GM12878 (cell line): ENCODE measurements around the gene LAIR1. TPM values are rescaled to one million over a fixed set of nuclear protein-coding genes. Genes with fewer than 3 reads are reported as not detected.

Experiments
- ATAC-seq: fragments of 200-7000 bp; cut with Tn5 transposase; 3 replicates; pipeline ENCODE4 v1.9.1; 2020; ENCODE audit warnings: mild to moderate bottlenecking, moderate library complexity
- BruUV-seq: library from RNA; stranded (reverse); fragments of 400-500 nt; replicated peaks from 2 replicates; lab custom pipeline; 2021; lab: Mats Ljungman, UMichigan
- CTCF ChIA-PET: fragments of 300-600 bp; sonication (Branson Sonifier 250); formaldehyde crosslinking; extraction: SDS; loops from one replicate; lab custom pipeline; 2021; ENCODE audit warnings: inconsistent platforms; lab: Yijun Ruan, JAX
- POLR2A ChIA-PET: fragments of 350-600 bp; formaldehyde crosslinking; extraction: SDS; loops from one replicate; lab custom pipeline; 2021; ENCODE audit warnings: inconsistent platforms; lab: Charles Lee
- RAD21 ChIA-PET: fragments of 300-600 bp; sonication (Branson Sonifier 250); formaldehyde crosslinking; loops from one replicate; lab custom pipeline; 2023; ENCODE audit warnings: antibody characterized with exemption; ENCODE audit not compliant: unreplicated experiment; lab: Charles Lee
- SMC1A ChIA-PET: fragments of 300-600 bp; sonication (Branson Sonifier 250); formaldehyde crosslinking; loops from one replicate; lab custom pipeline; 2023; ENCODE audit not compliant: unreplicated experiment, uncharacterized antibody; lab: Charles Lee
- DNase-seq: peaks from one replicate; pipeline ENCODE4 v3.0.0-alpha.2; 2011; ENCODE audit warnings: low read depth, low spot score
- FAIRE-seq: peaks from 3 replicates; lab custom pipeline; 2011; peaks lifted over from hg19 to GRCh38; lab: Jason Lieb, UNC
- H2AFZ ChIP-seq: 2 replicates; pipeline ENCODE4 v1.6.0; 2011; ENCODE audit warnings: low read depth, low read length, control low read depth; ENCODE audit not compliant: control insufficient read depth
- H3K27ac ChIP-seq: 2 replicates; pipeline ENCODE4 v1.5.1; 2011; ENCODE audit warnings: control low read depth; ENCODE audit not compliant: control insufficient read depth, insufficient read depth
- H3K27me3 ChIP-seq, 2 experiments: replicated peaks in 1 of 2; 2 replicates each; pipeline versions ENCODE4 v1.6.0 to v1.6.1; 2011; ENCODE audit warnings: low read length in 1 of 2; ENCODE audit not compliant: control insufficient read depth in 2 of 2, insufficient read depth in 2 of 2
- H3K36me3 ChIP-seq, 2 experiments: 2 replicates each; pipeline ENCODE4 v1.5.1; 2011; ENCODE audit warnings: low read length in 1 of 2; ENCODE audit not compliant: control insufficient read depth in 2 of 2, insufficient read depth in 2 of 2
- H3K4me1 ChIP-seq: 2 replicates; pipeline ENCODE4 v1.6.1; 2011; ENCODE audit warnings: mild to moderate bottlenecking, low read length, moderate library complexity, mixed read lengths; ENCODE audit not compliant: control insufficient read depth, insufficient read depth
- H3K4me2 ChIP-seq: 2 replicates; pipeline ENCODE4 v1.6.0; 2011; ENCODE audit warnings: control low read depth; ENCODE audit not compliant: control insufficient read depth, insufficient read depth
- H3K4me3 ChIP-seq: fragments of 200-600 bp; sonication (generic); 2 replicates; pipeline ENCODE4 v1.5.1; 2016
- H3K79me2 ChIP-seq: 2 replicates; pipeline ENCODE4 v1.6.0; 2011; ENCODE audit warnings: low read length; ENCODE audit not compliant: control insufficient read depth, insufficient read depth
- H3K9ac ChIP-seq: 2 replicates; pipeline ENCODE4 v1.8.0; 2011; ENCODE audit warnings: low read length, control low read depth, mixed read lengths; ENCODE audit not compliant: control insufficient read depth, insufficient read depth
- H3K9me3 ChIP-seq: replicated peaks from 3 replicates; pipeline ENCODE4 v1.5.1; 2011; ENCODE audit warnings: mild to moderate bottlenecking, low read length; ENCODE audit not compliant: control insufficient read depth, insufficient read depth
- H4K20me1 ChIP-seq: 2 replicates; pipeline ENCODE4 v1.6.0; 2011; ENCODE audit not compliant: control insufficient read depth, insufficient read depth
- BACH1 ChIP-seq: fragments of 450-650 bp; IDR thresholded peaks from 2 replicates; pipeline ENCODE4 v1.6.1; 2017; ENCODE audit warnings: mild to moderate bottlenecking, borderline replicate concordance
- EZH2 ChIP-seq: IDR thresholded peaks from 2 replicates; pipeline ENCODE4 v1.6.1; 2012; ENCODE audit warnings: low read depth, mild to moderate bottlenecking, control low read depth, inconsistent platforms, low read length, borderline replicate concordance; ENCODE audit not compliant: control insufficient read depth
- FOXK2 ChIP-seq: fragments of 450-650 bp; IDR thresholded peaks from 2 replicates; pipeline ENCODE4 v1.6.1; 2017; ENCODE audit warnings: mild to moderate bottlenecking, moderate library complexity
- GATAD2B ChIP-seq: fragments of 450-650 bp; conservative IDR thresholded peaks from 2 replicates; pipeline ENCODE4 v1.6.1; 2017; ENCODE audit warnings: low read depth, mild to moderate bottlenecking, moderate library complexity
- HDGF ChIP-seq: fragments of 450-650 bp; IDR thresholded peaks from 2 replicates; pipeline ENCODE4 v1.6.1; 2016; ENCODE audit warnings: antibody characterized with exemption
- MEF2A ChIP-seq: IDR thresholded peaks from 2 replicates; pipeline ENCODE4 v1.6.1; 2011; ENCODE audit warnings: low read depth, mild to moderate bottlenecking, low read length, moderate library complexity; ENCODE audit not compliant: insufficient read depth
- MYB ChIP-seq: fragments of 150-350 bp; IDR thresholded peaks from 2 replicates; pipeline ENCODE4 v1.6.1; 2014; ENCODE audit warnings: mild to moderate bottlenecking, low read depth, low read length, borderline replicate concordance
- POLR2AphosphoS5 ChIP-seq: IDR thresholded peaks from 2 replicates; pipeline ENCODE4 v1.6.1; 2011; ENCODE audit warnings: mild to moderate bottlenecking, low read length, inconsistent platforms
- RAD21 ChIP-seq: IDR thresholded peaks from 2 replicates; pipeline ENCODE4 v1.6.1; 2011; ENCODE audit warnings: mild to moderate bottlenecking, low read depth, low read length, moderate library complexity; ENCODE audit not compliant: insufficient read depth
- SIX5 ChIP-seq: IDR thresholded peaks from 2 replicates; pipeline ENCODE4 v1.6.1; 2011; ENCODE audit warnings: mild to moderate bottlenecking, low read depth, low read length, moderate library complexity; ENCODE audit not compliant: severe bottlenecking
- SUPT20H ChIP-seq: IDR thresholded peaks from 2 replicates; pipeline ENCODE4 v1.6.1; 2011; ENCODE audit warnings: low read depth, mild to moderate bottlenecking, low read length, moderate library complexity, borderline replicate concordance; ENCODE audit not compliant: control insufficient read depth
- TAF1 ChIP-seq: IDR thresholded peaks from 2 replicates; pipeline ENCODE4 v1.6.1; 2011; ENCODE audit warnings: mild to moderate bottlenecking, low read depth, low read length, borderline replicate concordance
- WRNIP1 ChIP-seq: IDR thresholded peaks from 2 replicates; pipeline ENCODE4 v1.6.1; 2011; ENCODE audit warnings: low read depth, low read length, improper control_type of control experiment, borderline replicate concordance
- WGBS: methylation state at CpG from one replicate; pipeline ENCODE4 v1.1.6; 2016; ENCODE audit warnings: low lambda C conversion rate; ENCODE audit not compliant: insufficient replicate concordance, insufficient coverage; ENCODE audit errors: missing lambda C conversion rate; 5-methylcytosine and 5-hydroxymethylcytosine counted together
- in situ Hi-C: fragments of 300-500 bp; cut with MboI; formaldehyde crosslinking; loops from 9 replicates; pipeline ENCODE4 v1.14.3; 2018; ENCODE audit warnings: mixed read lengths
- intact Hi-C: fragments of 100-400 bp; cut with micrococcal nuclease; formaldehyde crosslinking; loops from one replicate; pipeline ENCODE4 v1.14.2; 2022; ENCODE audit not compliant: unreplicated experiment
- polyA plus RNA-seq, 11 experiments: library from polyadenylated mRNA; depleted of rRNA in 4 of 11; unstranded in 6 of 11; stranded (reverse) in 5 of 11; fragments of >200 nt; fragmentation: Nextera tagmentation in 4 of 11; fragmentation: Illumina TruSeq in 1 of 11; extraction: Ambion mirVana in 4 of 11; extraction: Trizol in 1 of 11; gene quantifications; 1 replicate in 1 of 11; 2 replicates in 10 of 11; pipeline versions ENCODE4 v1.2.1 to v1.2.3, GENCODE V29; 2011 to 2016; ENCODE audit warnings: inconsistent platforms in 2 of 11, missing spikeins in 2 of 11, low read depth in 1 of 11
- total RNA-seq, 4 experiments: library from RNA; depleted of rRNA in 3 of 4; stranded (reverse); fragments of >200 nt in 3 of 4; fragmentation: Illumina TruSeq in 1 of 4; extraction: Trizol in 1 of 4; gene quantifications; 2 replicates each; pipeline versions ENCODE4 v1.2.1 to v1.2.3, GENCODE V29; 2013 to 2021
- TF ChIP-seq, protein P1 (sequence below): fragments of 450-650 bp; IDR thresholded peaks from 2 replicates; pipeline ENCODE4 v1.6.1; 2017; ENCODE audit warnings: low read depth, mild to moderate bottlenecking, moderate library complexity
- TF ChIP-seq, protein P2 (sequence below): fragments of 450-650 bp; IDR thresholded peaks from 2 replicates; pipeline ENCODE4 v1.6.1; 2016; ENCODE audit warnings: mild to moderate bottlenecking, moderate library complexity, borderline replicate concordance
- TF ChIP-seq, protein P3 (sequence below): fragments of 450-650 bp; IDR thresholded peaks from 2 replicates; pipeline ENCODE4 v1.6.1; 2017; ENCODE audit warnings: mild to moderate bottlenecking, moderate library complexity

LAIR1 gene
- total and polyA plus RNA-seq, 10 of the 15 experiments (the other 5 are each of a cell fraction or from before 2014, with no cell fraction given), result 8.6 to 58.2 (median 35.3) TPM

DNA sequence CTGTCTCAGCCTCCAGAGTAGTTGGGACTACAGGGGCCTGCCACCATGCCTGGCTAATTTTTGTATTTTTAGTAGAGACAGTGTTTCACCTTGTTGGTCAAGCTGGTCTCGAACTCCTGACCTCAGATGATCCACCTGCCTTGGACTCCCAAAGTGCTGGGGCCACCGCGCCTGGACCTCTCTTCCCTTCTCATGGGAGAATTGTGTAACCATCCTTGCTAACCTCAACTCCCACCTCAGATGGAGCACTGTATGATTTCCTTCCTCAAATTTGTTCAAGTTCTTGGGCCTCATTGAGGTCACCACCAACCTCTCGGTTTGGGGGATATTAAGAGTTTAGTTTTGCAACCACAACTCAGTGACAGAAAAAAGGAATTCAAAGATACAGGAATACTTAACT is 62.5 kb downstream of the LAIR1 start:
- intact Hi-C loops (no loop called here), in situ Hi-C loops (no loop called here)
- Histone ChIP-seq H3K9ac (no peak overlapping the region), H3K27ac (no peak overlapping the region), H3K79me2 (no peaks in the 10 kb centered on the region), H2AFZ (no peak overlapping the region), H3K9me3 (no peaks in the 10 kb centered on the region), H4K20me1 (no peaks in the 10 kb centered on the region), H3K36me3 (no peaks in the 10 kb centered on the region), H3K4me2 (no peak overlapping the region), H3K4me1 (no peaks in the 10 kb centered on the region), H3K27me3 (peaks cover 0 to 2% of the 10 kb centered on the region in 2 experiments; a peak in 3 of 4 replicates), H3K4me3 (no peak overlapping the region)
- WGBS, result 0% methylated on average over 4 of the region's 4 CpGs
- RAD21 ChIA-PET, result no interaction called here
- FAIRE-seq, result no peak
- POLR2A ChIA-PET, result no interaction called here
- no peak for DNase-seq
- SMC1A ChIA-PET, result no interaction called here
- CTCF ChIA-PET, result no interaction called here
- BruUV-seq, result no TSS peak
- ATAC-seq, result no peak
- no peak for TF ChIP-seq MYB
- TF ChIP-seq, protein P1, sequence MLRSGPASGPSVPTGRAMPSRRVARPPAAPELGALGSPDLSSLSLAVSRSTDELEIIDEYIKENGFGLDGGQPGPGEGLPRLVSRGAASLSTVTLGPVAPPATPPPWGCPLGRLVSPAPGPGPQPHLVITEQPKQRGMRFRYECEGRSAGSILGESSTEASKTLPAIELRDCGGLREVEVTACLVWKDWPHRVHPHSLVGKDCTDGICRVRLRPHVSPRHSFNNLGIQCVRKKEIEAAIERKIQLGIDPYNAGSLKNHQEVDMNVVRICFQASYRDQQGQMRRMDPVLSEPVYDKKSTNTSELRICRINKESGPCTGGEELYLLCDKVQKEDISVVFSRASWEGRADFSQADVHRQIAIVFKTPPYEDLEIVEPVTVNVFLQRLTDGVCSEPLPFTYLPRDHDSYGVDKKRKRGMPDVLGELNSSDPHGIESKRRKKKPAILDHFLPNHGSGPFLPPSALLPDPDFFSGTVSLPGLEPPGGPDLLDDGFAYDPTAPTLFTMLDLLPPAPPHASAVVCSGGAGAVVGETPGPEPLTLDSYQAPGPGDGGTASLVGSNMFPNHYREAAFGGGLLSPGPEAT, result no peak
- TF ChIP-seq, protein P2, sequence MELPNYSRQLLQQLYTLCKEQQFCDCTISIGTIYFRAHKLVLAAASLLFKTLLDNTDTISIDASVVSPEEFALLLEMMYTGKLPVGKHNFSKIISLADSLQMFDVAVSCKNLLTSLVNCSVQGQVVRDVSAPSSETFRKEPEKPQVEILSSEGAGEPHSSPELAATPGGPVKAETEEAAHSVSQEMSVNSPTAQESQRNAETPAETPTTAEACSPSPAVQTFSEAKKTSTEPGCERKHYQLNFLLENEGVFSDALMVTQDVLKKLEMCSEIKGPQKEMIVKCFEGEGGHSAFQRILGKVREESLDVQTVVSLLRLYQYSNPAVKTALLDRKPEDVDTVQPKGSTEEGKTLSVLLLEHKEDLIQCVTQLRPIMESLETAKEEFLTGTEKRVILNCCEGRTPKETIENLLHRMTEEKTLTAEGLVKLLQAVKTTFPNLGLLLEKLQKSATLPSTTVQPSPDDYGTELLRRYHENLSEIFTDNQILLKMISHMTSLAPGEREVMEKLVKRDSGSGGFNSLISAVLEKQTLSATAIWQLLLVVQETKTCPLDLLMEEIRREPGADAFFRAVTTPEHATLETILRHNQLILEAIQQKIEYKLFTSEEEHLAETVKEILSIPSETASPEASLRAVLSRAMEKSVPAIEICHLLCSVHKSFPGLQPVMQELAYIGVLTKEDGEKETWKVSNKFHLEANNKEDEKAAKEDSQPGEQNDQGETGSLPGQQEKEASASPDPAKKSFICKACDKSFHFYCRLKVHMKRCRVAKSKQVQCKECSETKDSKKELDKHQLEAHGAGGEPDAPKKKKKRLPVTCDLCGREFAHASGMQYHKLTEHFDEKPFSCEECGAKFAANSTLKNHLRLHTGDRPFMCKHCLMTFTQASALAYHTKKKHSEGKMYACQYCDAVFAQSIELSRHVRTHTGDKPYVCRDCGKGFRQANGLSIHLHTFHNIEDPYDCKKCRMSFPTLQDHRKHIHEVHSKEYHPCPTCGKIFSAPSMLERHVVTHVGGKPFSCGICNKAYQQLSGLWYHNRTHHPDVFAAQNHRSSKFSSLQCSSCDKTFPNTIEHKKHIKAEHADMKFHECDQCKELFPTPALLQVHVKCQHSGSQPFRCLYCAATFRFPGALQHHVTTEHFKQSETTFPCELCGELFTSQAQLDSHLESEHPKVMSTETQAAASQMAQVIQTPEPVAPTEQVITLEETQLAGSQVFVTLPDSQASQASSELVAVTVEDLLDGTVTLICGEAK, result no peak
- no peak for TF ChIP-seq WRNIP1
- TF ChIP-seq TAF1, result no peak
- no peak for TF ChIP-seq BACH1
- TF ChIP-seq HDGF, result no peak
- TF ChIP-seq RAD21, result no peak
- TF ChIP-seq FOXK2, result no peak
- no peak for TF ChIP-seq MEF2A
- TF ChIP-seq EZH2, result no peak
- TF ChIP-seq, protein P3, sequence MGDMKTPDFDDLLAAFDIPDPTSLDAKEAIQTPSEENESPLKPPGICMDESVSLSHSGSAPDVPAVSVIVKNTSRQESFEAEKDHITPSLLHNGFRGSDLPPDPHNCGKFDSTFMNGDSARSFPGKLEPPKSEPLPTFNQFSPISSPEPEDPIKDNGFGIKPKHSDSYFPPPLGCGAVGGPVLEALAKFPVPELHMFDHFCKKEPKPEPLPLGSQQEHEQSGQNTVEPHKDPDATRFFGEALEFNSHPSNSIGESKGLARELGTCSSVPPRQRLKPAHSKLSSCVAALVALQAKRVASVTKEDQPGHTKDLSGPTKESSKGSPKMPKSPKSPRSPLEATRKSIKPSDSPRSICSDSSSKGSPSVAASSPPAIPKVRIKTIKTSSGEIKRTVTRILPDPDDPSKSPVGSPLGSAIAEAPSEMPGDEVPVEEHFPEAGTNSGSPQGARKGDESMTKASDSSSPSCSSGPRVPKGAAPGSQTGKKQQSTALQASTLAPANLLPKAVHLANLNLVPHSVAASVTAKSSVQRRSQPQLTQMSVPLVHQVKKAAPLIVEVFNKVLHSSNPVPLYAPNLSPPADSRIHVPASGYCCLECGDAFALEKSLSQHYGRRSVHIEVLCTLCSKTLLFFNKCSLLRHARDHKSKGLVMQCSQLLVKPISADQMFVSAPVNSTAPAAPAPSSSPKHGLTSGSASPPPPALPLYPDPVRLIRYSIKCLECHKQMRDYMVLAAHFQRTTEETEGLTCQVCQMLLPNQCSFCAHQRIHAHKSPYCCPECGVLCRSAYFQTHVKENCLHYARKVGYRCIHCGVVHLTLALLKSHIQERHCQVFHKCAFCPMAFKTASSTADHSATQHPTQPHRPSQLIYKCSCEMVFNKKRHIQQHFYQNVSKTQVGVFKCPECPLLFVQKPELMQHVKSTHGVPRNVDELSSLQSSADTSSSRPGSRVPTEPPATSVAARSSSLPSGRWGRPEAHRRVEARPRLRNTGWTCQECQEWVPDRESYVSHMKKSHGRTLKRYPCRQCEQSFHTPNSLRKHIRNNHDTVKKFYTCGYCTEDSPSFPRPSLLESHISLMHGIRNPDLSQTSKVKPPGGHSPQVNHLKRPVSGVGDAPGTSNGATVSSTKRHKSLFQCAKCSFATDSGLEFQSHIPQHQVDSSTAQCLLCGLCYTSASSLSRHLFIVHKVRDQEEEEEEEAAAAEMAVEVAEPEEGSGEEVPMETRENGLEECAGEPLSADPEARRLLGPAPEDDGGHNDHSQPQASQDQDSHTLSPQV, result no peak
- no peak for TF ChIP-seq SIX5
- no peak for TF ChIP-seq GATAD2B
- no peak for TF ChIP-seq SUPT20H
- no peak for TF ChIP-seq POLR2AphosphoS5
